GM19023 (cell line): ENCODE results near the gene SPATA46.

Experiments used
- ATAC-seq: cut with Tn5 transposase; IDR thresholded peaks from one replicate; pipeline ENCODE4 v1.9.1; 2021; ENCODE audit warnings: mild to moderate bottlenecking, moderate library complexity; ENCODE audit not compliant: unreplicated experiment

Gene SPATA46

DNA sequence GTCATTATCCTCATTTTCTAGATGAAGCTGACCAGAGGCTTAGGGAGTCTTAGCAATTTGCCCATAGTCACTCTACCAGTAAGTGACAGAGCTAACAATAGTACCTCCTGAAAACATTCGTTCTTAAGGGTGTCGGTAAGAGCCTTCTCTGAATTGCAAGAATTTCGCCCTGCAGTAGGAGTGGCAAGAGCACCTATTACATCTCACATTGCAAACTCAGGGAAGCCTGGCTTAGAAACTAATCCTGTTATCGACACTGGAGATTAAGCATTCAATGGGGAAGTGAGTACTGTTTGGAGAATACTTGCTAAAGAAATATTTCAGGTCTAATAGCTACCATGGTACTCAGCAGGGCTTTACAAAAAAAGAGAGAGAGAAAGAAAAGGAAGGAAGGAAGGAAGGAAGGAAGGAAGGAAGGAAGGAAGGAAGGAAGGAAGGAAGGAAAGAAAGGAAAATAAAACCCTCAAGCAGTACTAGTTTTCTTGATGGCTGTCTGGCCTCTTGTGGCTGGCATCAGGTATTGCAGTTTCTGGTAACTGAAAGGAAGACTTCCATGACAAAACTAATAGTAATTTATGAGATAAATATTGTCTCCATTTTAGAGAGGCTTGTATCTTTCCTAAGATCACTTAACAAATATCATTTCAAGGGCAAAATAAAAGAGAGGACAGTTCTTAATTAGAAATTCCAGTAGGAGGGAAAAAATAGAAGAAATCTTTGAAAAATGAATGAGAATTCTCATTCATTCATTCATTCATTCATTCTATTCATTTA is 15.3 kb upstream of the SPATA46 start:
- no peak for ATAC-seq

DNA sequence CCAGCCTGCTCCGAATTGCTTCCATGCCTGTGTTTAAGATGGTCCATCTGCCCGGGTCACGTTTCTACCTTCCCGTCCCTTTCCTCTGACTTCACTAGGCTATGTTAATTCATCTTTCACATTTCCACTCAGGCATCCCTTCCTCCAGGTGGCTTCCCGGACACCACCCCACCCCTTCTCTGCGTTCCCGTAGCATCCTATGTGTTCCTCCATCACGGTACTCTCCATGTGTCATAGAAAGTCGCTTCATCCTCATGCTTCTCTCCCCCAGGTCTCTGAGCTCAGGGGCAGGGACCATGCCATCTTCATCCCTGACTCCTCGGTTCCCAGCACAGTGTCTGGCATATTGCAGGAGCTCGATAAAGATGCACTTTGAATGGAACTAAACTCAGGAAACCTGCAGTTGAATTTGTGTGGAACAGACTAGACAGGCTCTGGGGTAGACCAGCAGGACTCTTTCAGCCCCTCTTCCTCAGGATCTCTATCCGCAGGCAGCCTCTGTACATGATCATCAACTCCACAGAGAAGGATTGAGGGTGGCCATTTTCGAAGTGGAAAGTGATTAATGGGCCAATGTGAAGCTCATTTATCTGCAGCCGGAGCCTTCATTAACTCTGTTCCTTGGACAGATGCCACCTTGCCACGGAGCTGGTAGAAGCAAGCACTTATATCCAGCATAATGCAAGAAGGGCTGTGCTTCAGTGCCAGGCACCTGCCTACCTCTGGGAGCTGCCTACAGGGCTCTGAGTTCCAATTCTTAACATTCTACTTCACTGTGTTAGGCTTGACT is 13.9 kb upstream of the SPATA46 start:
- ATAC-seq = no peak

DNA sequence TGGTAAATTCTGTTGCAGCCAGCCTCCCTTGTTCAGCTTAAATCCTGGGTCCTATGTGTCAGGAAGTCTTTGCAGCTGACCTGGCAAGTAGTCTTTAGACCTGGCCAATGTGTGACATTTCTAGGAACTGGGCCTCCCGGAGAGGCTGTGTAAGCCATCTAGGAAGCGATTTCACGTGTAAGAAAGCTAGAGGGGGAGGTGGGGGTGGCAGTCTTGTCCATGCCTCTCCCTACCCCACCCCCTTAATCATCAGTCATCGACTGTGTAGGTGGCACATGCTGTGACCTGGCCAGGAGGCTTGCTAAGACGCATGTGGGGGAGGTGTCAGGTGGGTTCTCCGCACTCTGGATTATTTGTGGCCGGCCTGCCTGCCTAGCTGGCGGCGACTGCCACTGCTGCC is 13.3 kb upstream of the SPATA46 start:
- no peak for ATAC-seq

GRCh38 chr1:162389021-162389818 is 12.6 kb upstream of the SPATA46 start:
- ATAC-seq = no peak

DNA sequence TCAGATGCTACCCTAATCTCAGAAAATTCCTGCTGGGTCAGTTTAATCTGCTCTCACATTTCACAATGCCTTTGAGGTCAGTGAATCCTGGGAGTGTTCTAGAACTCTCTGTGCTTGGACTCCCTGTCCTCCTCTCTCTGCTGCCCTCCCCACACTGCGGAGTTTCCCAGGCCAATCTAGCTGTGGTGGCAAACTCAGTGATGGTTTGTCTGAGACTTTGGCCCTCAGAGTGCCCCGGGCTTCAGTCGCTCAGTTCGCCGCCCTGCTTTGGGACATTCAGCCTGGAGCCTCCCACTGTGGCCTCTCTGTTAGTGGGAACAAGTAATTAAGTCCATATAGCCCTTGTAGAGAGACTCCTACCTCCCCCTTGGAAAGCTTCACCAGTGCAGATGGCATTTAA is 12.0 kb upstream of the SPATA46 start:
- ATAC-seq = no peak

DNA sequence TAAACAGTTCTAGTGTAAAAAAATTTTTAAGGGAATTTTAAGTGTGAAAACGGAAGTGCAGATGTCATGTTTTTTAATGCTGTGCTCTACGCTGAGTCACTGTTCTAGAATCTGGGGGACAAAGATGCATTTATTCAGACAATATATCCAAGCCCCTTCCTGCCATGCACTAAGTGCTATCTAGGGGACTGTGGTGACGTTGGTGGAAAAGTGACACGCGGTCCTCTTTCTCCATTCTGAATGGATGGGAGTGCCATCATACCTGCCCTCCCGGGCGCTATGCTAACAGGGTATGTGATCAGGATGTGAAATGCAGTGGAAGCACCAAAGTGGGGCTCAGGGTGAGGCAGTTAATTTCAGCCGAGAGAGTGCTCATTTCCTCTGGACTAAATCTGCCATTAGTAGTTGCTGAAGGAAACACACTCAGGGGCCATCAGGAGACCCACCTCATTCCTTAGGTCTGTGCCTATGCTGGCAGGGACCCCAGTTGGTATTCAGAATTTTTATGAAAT is 11.5 kb upstream of the SPATA46 start:
- no peak for ATAC-seq

DNA sequence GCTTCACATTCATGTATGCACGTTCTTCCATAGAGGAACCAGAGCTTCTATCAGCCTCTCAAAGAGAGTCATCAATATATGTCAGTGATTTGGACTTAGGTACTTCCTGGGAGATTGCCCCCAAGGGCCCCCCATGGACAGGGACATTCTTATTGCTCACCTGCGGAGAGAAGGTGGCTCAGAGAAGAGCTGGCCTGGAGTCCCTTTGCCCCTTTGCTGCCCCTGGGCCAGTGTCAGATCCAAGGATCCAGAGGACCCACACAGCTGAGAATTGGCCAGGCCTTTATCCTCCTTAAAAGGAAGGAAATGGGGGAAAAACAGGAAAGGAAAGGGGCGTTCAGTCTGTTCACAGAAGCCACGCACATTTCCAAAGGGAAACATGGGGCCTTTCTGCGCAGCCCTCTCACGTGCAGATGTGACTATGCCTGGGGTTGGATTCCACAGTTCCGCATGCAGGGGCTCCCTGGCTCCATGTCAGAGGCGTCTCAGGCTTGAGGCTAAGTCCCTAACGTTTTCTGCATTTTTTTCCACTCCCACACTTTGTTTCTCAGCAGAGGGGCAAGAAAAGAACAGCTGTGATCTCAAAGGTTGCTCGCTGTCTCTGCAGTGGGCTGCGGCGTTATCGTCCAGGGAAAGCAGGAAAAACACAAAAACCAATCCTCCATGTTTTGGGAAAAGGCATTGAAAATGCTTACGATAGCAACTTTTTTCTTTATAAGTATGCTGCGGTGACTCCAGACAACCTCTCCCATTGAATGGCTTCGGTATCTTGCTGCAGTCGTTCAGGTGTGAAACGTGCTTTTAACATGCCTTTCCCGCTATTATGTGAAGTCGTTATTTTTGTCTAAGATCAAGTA is 10.8 kb upstream of the SPATA46 start:
- ATAC-seq = no peak

- no peak for ATAC-seq
Measured at GRCh38 chr1:162386292-162387225, 9.9 kb upstream of the SPATA46 start.

GRCh38 chr1:162385702-162386101 is 9.0 kb upstream of the SPATA46 start:
- ATAC-seq = no peak

DNA sequence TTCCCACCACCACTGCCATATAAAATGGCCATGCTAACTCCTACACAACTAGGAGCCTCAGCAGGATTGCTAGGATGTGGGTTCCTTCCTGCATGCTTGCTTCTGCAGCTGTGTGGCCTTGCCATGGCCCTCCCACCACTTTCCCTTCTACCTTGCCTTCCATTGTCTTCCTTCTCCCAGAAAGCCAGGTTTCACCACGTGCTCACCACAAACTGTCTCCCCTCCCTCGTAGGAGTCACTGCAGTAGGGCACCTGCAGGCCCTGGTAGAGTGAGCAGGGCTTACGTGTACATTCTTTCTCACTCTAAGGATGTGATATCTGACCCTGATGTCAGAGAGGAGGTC is 8.6 kb upstream of the SPATA46 start:
- no peak for ATAC-seq

DNA sequence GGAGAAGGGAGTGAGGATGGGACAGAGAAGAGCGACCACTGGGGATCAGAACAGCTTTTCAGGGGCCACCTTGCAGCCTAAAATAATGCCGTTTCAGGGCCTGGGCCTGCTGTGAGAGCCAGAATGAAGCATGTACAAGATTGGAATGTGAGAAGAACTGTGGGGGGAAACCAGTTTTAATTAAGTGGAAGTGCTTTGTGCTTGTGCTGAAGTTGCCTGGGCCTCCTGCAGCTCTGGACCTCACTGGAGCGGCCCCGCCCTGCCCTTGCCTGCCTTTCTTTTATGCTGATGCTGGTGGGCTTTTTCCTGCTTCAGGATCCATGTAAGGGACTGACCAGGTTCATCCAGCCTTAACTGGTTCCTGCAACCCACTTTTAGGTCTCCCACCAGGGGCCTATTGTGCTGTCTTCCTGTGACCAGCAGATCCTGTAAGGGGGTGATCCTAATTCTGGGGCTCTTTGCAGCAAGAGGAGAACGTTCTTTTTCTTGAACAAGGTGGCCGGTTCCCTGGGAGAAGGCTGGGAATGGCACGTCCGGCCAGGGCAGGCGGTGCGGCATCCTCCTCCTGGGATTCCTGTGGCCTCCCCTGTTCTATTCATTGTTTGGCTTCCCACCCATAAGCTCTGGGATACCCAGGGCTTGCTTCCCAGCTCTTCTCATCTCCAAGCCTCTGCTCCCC is 8.1 kb upstream of the SPATA46 start:
- ATAC-seq = no peak

DNA sequence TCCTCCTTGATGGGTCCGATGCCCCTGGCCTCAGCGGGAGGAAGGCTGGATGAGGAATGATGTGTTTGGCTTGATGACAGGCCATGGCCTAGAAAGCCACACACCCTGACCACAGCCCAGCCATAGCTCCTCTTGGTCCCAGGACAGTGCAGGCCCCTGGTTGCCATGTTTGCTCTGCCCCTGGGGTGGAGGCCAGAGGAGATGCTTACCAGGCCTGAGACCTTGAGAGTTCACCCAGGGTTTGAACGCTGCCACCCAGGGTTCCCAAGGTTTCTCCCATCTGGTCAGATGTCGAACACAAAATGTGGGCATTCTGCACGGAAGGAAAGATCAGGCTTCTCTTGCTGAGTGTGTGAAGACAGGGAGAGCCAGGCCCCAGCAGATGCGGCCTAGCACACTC is 7.5 kb upstream of the SPATA46 start:
- no peak for ATAC-seq

DNA sequence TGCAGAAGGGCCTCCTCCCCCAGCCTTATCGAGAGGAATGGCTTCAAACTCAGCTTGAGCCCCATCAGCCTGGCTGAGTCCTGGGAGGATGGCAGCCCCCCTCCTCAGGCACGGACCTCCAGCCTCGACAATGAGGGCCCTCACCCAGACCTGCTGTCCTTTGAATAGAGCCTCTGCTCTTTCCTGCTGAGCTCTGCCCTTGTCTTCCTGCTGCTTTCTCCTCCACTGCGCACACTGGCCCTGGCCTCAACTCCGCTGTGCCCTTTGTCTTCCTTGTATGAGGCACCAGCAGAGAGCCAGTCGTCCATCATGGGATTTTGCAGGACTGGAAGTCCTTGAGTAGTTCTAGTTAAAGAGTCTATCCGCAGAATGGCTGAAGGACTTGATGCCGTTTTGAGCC is 6.9 kb upstream of the SPATA46 start:
- ATAC-seq = no peak

- ATAC-seq = no peak
Measured at GRCh38 chr1:162383091-162383490, 6.4 kb upstream of the SPATA46 start.

- no peak for ATAC-seq
Measured at GRCh38 chr1:162381941-162382750, 5.5 kb upstream of the SPATA46 start.

- ATAC-seq = no peak
Measured at GRCh38 chr1:162381383-162381782, 4.7 kb upstream of the SPATA46 start, which contains the start of gene C1orf226. TSS of gene C1orf226 (plus strand) at chr1:162381728. CDS start at chr1:162381902, 174 bp downstream.

DNA sequence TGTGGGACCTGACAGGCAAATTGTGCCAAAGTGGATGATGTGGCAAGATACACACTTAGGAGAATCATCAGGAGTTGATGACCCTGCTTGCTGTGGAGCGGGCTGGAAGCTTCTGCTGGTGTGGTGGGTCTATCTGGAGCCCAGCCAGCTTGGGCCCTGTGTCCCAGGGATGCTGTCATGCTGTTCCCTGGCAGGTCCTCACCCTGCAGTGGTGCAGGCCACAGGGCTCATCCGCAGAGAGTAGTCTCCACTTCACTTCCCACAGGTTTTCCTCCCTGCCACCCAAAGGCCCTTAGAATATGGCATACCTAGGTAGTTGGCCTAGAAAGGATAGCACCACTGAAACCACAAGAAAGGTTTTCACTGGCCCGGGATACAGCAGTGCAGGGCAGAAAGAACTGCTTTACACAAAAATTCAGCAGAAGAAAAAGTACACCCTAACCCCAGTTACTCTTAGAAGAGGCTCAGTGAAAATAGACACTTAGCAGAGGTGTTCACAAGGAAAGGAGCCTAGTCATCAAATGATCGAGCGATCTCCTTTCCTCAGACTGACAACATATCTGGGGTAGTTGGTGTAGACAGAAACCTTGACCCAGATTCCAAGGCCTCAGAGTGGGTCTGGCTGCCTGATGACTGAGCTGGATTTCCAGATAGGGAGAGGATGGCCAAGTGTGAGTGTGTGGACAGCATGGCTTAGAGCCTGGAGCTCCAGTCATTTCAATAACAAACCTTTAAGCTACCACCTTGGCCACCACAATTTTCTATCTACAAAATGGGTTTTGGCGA is 3.6 kb upstream of the SPATA46 start:
- ATAC-seq = no peak
